GM19397 (cell line): ENCODE measurements around the gene PLCD3.

Experiments
- ATAC-seq: cut with Tn5 transposase; IDR thresholded peaks from one replicate; pipeline ENCODE4 v1.9.1; 2021; ENCODE audit warnings: mild to moderate bottlenecking, moderate library complexity; ENCODE audit not compliant: unreplicated experiment

Gene PLCD3

DNA sequence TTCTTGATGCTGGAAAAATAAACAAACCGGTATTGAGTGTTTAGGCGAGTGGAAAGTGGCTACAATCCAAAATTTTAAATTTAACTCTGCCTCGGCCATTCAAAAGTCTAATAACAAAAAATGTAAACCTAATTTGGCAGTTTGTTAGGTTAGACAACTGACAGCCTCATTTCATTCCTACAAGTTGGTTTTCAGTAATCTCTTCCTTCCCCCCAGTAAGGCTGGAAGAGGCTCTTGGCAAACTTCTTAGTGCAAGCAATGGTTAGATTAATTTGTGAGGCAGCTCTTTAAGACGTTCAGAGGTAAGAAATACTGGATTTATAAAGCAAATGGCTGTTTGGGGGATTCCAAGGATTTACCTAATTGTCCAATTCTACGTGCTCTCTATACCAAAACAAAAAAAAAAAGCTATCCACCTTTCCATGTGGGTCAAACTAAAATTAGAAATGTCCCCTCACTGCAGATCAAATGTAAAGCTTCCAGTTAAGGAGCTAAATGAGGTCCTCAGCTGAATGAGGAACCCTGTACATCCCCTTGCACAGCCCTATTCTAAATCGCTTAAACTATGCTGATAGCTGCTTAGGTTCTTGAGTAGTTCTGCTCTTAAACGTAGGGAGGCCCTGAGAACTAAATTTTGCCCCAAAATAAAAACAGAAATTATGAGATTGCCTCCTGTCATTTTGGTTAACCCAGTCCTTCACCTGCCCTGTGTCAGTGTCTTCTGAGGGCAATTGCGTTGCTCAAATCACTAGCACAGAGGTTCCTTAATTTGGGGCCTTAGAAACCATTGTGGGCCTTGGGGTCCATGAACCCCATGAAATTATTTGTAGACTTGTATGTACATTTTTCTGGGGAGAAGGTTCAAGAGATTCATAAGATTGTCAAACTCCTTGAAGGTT, 18.8 kb upstream of the PLCD3 start:
- ATAC-seq: no peak

DNA sequence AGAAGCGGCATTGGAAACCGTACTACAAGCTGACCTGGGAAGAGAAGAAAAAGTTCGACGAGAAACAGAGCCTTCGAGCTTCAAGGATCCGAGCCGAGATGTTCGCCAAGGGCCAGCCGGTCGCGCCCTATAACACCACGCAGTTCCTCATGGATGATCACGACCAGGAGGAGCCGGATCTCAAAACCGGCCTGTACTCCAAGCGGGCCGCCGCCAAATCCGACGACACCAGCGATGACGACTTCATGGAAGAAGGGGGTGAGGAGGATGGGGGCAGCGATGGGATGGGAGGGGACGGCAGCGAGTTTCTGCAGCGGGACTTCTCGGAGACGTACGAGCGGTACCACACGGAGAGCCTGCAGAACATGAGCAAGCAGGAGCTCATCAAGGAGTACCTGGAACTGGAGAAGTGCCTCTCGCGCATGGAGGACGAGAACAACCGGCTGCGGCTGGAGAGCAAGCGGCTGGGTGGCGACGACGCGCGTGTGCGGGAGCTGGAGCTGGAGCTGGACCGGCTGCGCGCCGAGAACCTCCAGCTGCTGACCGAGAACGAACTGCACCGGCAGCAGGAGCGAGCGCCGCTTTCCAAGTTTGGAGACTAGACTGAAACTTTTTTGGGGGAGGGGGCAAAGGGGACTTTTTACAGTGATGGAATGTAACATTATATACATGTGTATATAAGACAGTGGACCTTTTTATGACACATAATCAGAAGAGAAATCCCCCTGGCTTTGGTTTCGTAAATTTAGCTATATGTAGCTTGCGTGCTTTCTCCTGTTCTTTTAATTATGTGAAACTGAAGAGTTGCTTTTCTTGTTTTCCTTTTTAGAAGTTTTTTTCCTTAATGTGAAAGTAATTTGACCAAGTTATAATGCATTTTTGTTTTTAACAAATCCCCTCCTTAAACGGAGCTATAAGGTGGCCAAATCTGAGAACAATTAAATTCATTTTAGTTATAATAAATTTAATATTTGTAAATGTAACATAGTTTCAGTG, 17.7 kb upstream of the PLCD3 start:
- no peak for ATAC-seq

DNA sequence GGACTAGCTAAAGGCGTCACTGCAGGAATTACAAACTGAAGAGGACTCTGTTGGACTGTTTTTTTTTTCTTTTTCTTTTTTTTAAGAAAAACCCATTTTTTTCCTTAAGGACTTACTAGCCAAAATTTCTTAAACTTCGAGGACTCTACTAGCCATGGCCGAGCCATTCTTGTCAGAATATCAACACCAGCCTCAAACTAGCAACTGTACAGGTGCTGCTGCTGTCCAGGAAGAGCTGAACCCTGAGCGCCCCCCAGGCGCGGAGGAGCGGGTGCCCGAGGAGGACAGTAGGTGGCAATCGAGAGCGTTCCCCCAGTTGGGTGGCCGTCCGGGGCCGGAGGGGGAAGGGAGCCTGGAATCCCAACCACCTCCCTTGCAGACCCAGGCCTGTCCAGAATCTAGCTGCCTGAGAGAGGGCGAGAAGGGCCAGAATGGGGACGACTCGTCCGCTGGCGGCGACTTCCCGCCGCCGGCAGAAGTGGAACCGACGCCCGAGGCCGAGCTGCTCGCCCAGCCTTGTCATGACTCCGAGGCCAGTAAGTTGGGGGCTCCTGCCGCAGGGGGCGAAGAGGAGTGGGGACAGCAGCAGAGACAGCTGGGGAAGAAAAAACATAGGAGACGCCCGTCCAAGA, 16.8 kb upstream of the PLCD3 start:
- peak; percentile 21 for ATAC-seq

DNA sequence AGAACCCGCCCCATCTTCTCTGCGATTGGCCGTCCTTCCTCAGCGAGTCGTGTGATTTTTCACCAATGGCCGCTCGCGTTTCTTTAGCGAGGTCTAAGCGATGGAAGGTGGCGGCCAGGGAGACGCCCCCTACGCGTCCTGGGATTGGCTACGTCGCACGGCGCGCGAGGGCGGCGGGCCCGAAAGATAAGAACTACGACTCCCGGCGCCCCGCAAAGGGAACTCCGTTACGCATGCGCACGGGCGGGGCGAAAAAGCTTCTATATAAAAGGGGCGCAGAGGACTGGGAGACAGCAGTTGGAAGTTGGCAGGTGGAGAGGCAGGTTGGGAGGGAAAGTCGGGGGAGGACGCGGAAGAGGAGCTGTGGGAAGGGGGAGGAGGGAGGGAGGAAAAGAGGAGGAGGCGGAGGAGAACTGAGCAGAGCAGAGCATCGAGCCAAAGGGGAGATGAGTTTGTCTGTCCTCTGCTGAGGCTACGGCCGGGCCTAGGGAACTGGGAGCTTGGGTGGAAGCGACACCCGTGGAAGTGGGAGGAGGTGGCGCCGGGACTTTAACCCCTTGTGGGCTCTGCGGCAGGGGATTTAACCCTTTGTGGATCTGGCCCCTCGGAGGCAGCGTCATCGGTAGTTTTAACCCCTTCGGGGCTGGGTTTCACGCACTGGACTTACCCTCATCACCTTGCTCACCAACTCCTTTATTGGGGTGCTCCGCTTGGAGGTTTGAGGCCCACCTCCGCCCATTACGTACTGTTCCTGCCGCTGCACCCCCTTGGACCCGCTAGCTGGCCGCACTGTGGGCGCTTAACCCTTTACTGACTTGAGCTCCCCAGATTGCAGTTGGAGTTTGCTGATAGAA, 16.1 kb upstream of the PLCD3 start, which contains the start of gene HEXIM1:
Gene HEXIM1, plus strand, starts transcription at position 293 of the 854 bp plus-strand sequence. CDS start 716 bp downstream, outside the sequence.
- peak; percentile 73 for ATAC-seq

DNA sequence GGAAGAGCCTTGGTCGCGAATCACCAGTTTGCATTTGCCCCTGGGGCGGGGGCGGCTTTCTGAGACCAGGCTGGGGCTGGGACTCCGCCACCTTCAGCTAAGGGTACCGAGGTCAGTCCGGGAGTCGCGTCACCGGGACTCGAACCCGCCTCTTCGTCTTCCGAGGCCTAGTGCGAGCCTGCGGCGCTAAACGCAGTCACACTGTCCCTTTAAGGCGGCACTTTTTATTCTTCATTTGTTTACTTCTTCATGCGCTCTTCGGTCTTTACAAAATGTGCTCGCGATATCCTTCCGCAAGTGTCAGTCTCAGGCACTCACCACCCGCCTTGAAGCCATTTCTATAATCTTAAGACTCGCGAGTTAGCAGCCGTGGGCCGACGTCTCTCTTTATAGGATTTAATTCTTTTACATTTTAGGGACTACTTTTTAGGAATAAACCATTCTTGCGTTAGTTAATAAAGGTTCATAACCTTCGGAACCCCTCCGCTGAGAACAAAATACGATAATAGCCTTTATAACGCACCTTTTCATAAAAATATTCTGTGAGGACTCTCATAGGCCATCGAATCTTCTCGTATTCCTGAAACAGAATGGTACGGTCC, 15.4 kb upstream of the PLCD3 start:
- ATAC-seq: no peak

DNA sequence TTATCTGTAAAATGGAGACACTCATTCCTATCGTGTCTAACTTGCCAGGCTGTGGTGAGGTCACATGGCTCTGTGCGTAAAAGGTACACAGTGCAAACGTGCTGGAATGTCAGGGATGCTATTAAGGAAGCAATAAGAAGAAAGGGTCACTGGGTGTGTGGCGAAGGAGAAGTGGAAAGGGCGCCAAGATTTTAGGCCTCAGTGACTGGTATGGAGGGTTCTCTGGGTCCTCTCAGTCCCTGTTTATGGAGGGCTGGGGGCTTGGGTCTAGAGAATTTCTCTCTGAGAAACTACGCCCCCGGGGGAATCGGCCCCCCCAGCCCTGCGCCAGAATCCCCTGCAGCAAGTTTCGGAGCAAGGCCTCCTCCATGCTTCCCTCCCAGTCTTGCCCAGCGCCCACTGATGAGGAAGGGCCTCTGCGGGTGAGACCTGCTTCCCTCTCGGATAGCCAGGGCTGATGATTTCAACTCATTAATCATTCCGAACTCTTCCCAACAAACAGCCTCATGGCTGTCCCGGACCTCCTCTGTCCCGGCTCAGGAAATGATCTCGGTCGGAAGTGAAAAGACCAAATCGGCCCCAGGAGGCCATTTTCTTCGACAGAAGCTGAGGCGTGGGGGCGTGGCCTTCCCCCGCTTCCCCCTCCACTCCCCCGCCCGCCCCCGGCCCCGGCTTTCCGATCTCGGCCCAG, 14.7 kb upstream of the PLCD3 start:
- no peak for ATAC-seq

DNA sequence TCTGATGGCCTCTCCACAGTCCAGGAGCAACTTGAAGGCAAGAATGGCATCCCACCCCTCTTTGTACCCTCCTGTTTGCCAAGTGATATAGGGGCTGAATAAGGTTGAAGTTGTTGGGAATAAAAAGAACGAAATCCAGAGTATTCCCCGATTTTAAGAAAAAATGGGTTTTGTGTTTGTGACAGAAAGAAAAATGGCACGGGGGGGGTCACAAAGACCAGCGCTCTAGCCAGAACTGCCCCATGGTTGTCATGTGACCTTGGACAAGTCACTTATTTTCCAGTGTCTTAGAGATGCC, 14.2 kb upstream of the PLCD3 start:
- no peak for ATAC-seq

DNA sequence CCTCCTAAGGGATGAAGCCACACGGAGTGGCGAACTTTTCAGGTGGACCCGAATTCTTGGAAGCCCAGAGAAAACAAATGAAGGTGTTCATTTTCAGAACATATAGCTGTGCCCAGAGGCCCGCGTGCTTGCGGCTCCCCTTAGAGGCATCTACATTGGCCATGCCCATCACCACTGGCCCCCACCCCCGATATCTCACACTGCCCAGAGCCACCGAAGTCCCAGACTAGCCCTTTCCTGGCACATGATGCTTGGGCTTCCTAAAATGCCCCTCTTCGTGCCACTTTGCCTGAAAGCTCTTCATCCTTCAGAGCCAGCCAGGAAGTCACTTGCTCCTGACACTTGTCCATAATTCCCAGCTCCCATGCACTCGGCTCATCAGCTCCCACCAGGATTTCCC, 13.9 kb upstream of the PLCD3 start:
- no peak for ATAC-seq

DNA sequence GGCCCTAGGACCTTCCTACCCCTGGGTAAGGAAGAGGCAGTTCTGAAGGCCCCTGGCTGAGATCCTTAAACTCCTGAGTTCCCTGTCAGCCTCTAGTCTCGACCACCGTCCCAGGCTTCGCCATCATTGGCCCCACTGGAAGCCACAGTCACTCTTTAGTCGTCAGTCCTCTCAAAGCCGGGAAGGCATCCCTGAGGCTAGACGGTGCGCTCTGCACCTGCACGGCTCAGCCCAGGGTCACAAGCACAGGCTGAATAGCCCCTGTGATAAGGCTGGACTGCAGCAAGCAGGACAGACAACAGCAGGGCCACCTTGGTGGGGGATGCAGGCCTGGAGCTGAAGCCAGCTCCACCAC, 12.7 kb upstream of the PLCD3 start:
- ATAC-seq: no peak

DNA sequence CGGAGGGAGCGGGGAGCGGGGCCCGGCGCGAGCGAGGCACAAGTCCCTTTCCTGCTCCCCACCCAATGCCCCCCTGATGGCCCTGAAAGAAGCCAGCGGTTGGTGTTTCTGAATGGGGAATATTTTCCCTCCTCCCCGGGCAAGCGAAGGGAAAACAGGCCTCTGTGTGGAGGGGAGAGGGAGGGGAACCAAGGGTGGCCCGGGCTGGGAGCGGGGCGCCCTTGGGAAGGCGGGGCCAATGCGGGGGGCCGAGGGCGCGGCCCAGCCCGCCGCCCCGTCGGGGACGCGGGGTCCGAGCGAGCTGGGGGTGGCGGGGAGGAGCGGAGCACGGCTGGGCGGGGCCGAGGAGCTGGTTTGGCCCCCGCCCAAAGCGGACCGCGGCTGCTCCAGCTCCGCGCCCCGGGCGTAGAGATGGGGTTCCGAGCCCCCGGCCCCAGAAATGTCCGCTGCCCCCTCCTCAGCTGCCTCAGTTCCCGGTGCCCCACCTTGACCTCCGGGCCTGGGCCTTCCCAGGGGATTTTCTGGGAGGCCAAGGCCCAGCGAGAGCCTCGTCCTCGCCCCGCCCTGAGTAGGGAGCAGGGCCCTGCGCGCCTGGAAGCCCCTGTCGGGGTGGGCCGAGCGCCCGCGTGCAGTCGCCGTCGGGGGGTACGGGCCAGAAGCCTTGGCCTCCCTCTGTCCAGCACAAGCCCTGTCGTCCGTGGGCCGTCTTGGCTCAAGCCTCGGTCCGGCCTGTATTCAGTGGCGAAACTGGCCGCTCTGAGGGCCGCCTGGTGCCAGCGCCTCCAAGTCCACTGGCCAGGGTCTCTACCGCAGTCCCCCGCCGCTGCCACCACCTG, 12.1 kb upstream of the PLCD3 start:
- ATAC-seq: no peak

DNA sequence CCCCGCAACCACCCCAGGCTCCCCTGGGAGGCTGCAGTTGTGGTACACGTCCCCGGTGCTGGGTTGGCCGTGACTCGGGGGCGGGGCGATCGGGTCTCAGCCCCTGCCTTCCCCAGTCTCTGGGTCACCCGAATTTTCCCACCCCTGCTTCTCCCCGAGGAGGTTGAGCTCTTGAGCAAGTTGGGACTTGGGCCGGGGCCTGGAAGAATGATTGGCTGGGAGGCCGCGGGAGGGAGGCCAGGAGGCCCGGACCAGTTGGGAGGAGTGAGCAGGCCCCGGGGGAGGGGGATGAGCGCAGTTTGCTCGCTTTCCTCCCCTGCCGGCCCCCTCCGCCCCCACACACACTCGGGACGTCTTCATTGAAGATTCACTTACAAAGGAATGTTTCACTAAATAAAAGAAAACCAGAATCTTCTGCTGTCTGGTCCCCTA, 11.5 kb upstream of the PLCD3 start:
- no peak for ATAC-seq

DNA sequence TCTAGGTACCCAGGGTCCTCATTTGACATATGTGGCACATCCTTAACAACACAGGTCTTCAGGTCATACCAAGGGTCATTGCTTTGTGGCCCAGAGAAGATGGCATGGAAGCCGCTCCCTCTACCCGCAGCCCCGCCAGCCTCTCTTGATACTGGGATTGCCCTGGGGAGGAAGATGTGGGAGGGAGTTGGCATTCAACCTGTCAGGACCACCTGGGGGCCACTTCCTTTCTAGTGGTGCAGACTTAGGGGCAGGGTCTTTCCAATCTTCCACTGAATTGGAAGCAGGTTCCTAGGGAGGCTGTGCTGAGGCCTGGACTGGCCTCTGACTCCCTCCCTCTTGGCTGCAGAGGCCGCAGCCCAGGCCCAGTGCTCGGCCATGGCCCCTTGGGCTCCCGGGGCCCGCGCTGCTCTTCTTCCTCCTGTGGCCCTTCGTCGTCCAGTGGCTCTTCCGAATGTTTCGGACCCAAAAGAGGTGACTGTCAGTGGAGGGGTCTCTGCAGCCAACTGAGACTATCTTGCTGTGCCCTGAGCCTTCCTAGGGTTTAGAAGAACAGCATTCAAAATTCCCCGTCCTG, 10.9 kb upstream of the PLCD3 start:
- ATAC-seq: no peak

DNA sequence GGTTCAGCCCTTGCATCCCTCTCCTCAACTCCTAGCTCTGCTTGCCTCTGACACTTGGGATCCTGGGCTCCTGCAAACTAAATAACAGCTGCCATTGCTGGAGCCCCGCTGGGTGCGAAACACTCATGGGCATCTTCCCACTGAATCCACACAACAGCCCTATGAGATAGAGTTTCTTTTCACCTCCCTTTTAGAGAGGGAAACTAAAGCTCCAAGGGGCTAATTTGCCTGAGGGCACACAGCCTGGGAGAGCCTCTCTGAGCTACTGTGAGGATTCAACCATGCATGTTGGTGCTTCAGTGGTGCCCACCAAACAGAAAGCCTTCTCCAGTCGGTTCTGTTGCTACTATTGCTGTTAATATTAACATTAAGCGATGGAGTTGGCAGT, 7.2 kb upstream of the PLCD3 start:
- no peak for ATAC-seq

DNA sequence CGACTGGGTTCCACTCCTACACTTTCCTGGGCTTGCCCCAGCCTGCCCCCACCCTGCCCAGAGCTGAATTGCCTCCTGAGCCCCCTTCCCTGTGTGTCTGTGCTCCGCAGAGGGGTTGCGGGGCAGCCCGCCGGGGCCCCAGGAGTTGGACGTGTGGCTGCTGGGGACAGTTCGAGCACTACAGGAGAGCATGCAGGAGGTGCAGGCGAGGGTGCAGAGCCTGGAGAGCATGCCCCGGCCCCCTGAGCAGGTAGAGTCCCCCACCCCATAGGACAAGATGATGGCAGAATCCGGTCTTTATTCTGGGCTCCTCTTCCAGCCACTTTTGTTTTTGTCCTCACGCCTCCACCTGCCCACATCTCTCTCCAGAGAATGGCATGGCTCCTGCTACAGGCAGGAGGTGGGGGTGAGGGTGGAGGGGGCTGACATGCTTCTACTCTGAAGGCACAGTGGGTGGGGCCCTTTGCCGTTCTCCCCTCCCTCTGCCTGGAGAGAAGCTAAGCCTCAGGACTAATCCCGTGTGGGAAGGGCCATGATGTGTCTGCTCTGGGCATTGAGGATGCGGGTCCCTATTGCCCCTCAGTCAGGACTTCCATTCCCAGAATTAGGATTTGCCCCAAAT, 6.7 kb upstream of the PLCD3 start:
- no peak for ATAC-seq

DNA sequence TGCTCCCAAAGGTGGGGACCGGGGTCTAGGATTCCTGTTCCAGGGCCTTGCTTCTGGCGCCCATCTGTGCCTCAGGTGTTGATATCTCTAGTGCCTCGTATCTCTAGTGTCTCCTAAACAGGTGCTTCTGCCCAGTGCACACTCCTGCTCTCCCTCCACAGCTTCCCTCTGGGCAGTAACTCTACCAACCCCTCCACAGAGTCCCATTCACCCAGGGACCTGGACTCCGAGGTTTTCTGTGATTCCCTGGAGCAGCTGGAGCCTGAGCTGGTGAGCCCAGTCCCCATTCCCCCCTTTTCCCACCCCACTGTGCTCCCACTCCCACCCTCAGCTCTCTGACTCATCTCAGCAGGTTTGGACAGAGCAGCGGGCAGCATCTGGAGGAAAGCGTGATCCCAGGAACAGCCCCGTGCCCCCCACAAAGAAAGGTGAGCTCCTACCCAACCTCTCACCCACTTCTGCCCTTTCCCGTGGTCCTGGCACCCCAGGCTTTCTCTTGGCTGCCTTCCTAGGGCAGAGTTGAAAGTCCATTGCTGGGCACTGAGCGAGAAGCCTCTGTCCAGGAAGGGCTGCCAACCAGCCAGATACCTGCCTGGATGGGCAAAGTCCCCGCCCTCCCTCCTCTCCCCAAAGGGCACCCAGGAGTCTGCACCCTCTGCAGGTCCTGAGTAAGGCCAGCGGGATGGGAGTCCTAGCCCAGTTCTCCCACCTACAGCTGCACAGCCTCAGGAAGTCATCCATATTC, 5.4 kb upstream of the PLCD3 start:
- no peak for ATAC-seq

DNA sequence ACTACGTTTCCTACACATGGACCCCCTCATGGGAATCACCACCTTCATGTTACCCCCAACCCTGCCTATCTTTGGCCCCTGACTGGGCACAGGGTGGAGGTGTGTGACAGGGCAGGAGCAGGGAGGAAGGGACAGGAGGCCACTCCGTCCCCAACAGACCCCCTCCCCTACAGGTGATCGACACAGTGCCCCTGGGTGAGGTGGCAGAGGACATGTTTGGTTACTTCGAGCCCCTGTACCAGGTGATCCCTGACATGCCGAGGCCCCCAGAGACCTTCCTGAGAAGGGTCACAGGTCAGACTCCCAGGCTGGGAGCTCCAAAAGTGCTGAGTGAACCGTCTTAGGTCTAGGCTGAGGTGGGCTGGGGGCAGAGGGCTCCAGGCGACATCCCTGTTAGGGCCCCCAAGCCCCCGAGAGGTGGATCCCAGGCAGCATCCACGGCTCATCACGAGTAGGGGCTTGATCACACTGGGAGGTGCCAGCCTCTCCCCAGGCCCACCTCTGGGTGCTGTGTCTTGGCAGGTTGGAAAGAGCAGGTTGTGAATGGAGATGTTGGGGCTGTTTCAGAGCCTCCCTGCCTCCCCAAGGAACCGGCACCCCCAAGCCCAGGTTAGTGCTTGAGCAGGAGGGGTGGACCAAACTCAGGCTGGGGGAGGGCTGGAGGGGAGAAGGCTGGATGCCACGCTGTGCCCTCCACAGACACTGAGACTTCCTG, 4.7 kb upstream of the PLCD3 start:
- ATAC-seq: no peak
